ENCODE results near the gene SV2B. TPM values are rescaled to one million over a fixed set of nuclear protein-coding genes. Genes with fewer than 3 reads are reported as not detected.

Gene SV2B
- total RNA-seq, 1 donor from 2014 or later = not detected

- no peak overlapping the region for H3K4me2 ChIP-seq (ENCODE audit: low read length)
- peaks cover 12% of the 10 kb centered on the region for H3K27me3 Mint-ChIP-seq (ENCODE audit: low read depth, unreplicated experiment)
- H3K9me3 ChIP-seq (ENCODE audit: insufficient read depth, low read depth, low read length) = no peaks in the 10 kb centered on the region
These were observed 155.7 kb downstream of the SV2B start for GRCh38 chr15:91255670-91256192.

GRCh38 chr15:91257746-91258414 is 157.8 kb downstream of the SV2B start:
- H3K9ac ChIP-seq (ENCODE audit: low read length) = no peak overlapping the region
- TF ChIP-seq EZH2 (IDR thresholded peaks at IDR 0.05; ENCODE audit: insufficient read depth, low read length) = no peak
- TF ChIP-seq, protein P1, sequence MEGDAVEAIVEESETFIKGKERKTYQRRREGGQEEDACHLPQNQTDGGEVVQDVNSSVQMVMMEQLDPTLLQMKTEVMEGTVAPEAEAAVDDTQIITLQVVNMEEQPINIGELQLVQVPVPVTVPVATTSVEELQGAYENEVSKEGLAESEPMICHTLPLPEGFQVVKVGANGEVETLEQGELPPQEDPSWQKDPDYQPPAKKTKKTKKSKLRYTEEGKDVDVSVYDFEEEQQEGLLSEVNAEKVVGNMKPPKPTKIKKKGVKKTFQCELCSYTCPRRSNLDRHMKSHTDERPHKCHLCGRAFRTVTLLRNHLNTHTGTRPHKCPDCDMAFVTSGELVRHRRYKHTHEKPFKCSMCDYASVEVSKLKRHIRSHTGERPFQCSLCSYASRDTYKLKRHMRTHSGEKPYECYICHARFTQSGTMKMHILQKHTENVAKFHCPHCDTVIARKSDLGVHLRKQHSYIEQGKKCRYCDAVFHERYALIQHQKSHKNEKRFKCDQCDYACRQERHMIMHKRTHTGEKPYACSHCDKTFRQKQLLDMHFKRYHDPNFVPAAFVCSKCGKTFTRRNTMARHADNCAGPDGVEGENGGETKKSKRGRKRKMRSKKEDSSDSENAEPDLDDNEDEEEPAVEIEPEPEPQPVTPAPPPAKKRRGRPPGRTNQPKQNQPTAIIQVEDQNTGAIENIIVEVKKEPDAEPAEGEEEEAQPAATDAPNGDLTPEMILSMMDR (IDR thresholded peaks at IDR 0.05; ENCODE audit: insufficient read depth, low read depth, low read length) = no peak
- H3K27ac Mint-ChIP-seq (ENCODE audit: unreplicated experiment) = peak overlapping the region; percentile 14
- peaks cover 2% of the 10 kb centered on the region for H3K27me3 ChIP-seq (ENCODE audit: insufficient read depth, low read length)
- no peak for DNase-seq (ENCODE audit: low read depth)
- no peak for FAIRE-seq
- no peaks in the 10 kb centered on the region for H3K79me2 ChIP-seq (ENCODE audit: insufficient read depth, low read length)
- H3K36me3 Mint-ChIP-seq (ENCODE audit: low read depth, unreplicated experiment) = no peaks in the 10 kb centered on the region
- H4K20me1 ChIP-seq (ENCODE audit: insufficient read depth, low read length) = no peaks in the 10 kb centered on the region
- H3K4me3 ChIP-seq (ENCODE audit: insufficient read depth, low read depth, low read length) = no peak overlapping the region
- no peak overlapping the region for H3K27ac ChIP-seq (ENCODE audit: low read depth, low read length)
- no peak overlapping the region for H3K4me3 Mint-ChIP-seq (ENCODE audit: unreplicated experiment)
- H2AFZ ChIP-seq (ENCODE audit: low read depth, low read length) = no peak overlapping the region
- H3K4me1 Mint-ChIP-seq (ENCODE audit: low read depth, unreplicated experiment) = peaks cover 12% of the 10 kb centered on the region
- H3K36me3 ChIP-seq (ENCODE audit: insufficient read depth, low read length) = no peaks in the 10 kb centered on the region
- H3K4me2 ChIP-seq (ENCODE audit: low read length) = no peak overlapping the region
- no peaks in the 10 kb centered on the region for H3K9me3 ChIP-seq (ENCODE audit: insufficient read depth, low read depth, low read length)
- H3K9me3 Mint-ChIP-seq (ENCODE audit: unreplicated experiment) = no peaks in the 10 kb centered on the region
- H3K4me1 ChIP-seq (ENCODE audit: insufficient read depth, low read length) = no peaks in the 10 kb centered on the region
- H3K27me3 Mint-ChIP-seq (ENCODE audit: low read depth, unreplicated experiment) = peaks cover 6% of the 10 kb centered on the region

More at GRCh38 chr15:91255670-91256192, 155.7 kb downstream of the SV2B start:
- Histone ChIP-seq H3K9ac (ENCODE audit: low read length) (no peak overlapping the region), H3K27me3 (ENCODE audit: insufficient read depth, low read length) (no peaks in the 10 kb centered on the region), H4K20me1 (ENCODE audit: insufficient read depth, low read length) (no peaks in the 10 kb centered on the region), H3K36me3 (ENCODE audit: insufficient read depth, low read length) (no peaks in the 10 kb centered on the region), H3K27ac (ENCODE audit: low read depth, low read length) (no peak overlapping the region), H3K4me3 (ENCODE audit: insufficient read depth, low read depth, low read length) (no peak overlapping the region), H3K79me2 (ENCODE audit: insufficient read depth, low read length) (no peaks in the 10 kb centered on the region), H2AFZ (ENCODE audit: low read depth, low read length) (no peak overlapping the region), H3K4me1 (ENCODE audit: insufficient read depth, low read length) (no peaks in the 10 kb centered on the region)
- TF ChIP-seq, protein P1 (IDR thresholded peaks at IDR 0.05; ENCODE audit: insufficient read depth, low read depth, low read length) = no peak
- TF ChIP-seq EZH2 (IDR thresholded peaks at IDR 0.05; ENCODE audit: insufficient read depth, low read length) = no peak
- H3K4me3 Mint-ChIP-seq (ENCODE audit: unreplicated experiment) = no peak overlapping the region
- no peak for FAIRE-seq
- DNase-seq (ENCODE audit: low read depth) = no peak
- no peaks in the 10 kb centered on the region for H3K9me3 Mint-ChIP-seq (ENCODE audit: unreplicated experiment)
- peaks cover 12% of the 10 kb centered on the region for H3K4me1 Mint-ChIP-seq (ENCODE audit: low read depth, unreplicated experiment)
- H3K27ac Mint-ChIP-seq (ENCODE audit: unreplicated experiment) = no peak overlapping the region
- H3K36me3 Mint-ChIP-seq (ENCODE audit: low read depth, unreplicated experiment) = no peaks in the 10 kb centered on the region

DNA sequence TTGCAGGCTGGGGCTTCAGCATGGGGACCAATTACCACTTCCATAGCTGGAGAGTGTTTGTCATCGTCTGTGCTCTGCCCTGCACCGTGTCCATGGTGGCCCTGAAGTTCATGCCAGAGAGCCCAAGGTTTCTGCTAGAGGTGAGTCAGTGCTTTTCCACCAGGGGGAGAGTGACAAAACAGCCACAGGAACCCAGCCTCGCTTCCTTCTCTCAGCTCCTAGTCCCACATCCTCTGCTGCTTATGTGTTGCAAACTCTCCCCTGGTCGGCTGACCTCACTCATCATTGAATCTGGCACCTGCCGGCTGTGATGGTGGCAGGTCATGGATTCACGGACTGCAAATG is 158.3 kb downstream of the SV2B start:
- Mint-ChIP-seq H3K4me3 (ENCODE audit: unreplicated experiment) (no peak overlapping the region), H3K9me3 (ENCODE audit: unreplicated experiment) (no peaks in the 10 kb centered on the region), H3K4me1 (ENCODE audit: low read depth, unreplicated experiment) (peaks cover 12% of the 10 kb centered on the region), H3K36me3 (ENCODE audit: low read depth, unreplicated experiment) (no peaks in the 10 kb centered on the region), H3K27ac (ENCODE audit: unreplicated experiment) (no peak overlapping the region), H3K27me3 (ENCODE audit: low read depth, unreplicated experiment) (peaks cover 5% of the 10 kb centered on the region)
- Histone ChIP-seq H3K4me1 (ENCODE audit: insufficient read depth, low read length) (no peaks in the 10 kb centered on the region), H3K79me2 (ENCODE audit: insufficient read depth, low read length) (no peaks in the 10 kb centered on the region), H4K20me1 (ENCODE audit: insufficient read depth, low read length) (no peaks in the 10 kb centered on the region), H3K9me3 (ENCODE audit: insufficient read depth, low read depth, low read length) (no peaks in the 10 kb centered on the region), H3K36me3 (ENCODE audit: insufficient read depth, low read length) (no peaks in the 10 kb centered on the region), H3K4me3 (ENCODE audit: insufficient read depth, low read depth, low read length) (no peak overlapping the region), H3K27ac (ENCODE audit: low read depth, low read length) (no peak overlapping the region), H3K9ac (ENCODE audit: low read length) (no peak overlapping the region), H3K27me3 (ENCODE audit: insufficient read depth, low read length) (peaks cover 2% of the 10 kb centered on the region), H3K4me2 (ENCODE audit: low read length) (no peak overlapping the region), H2AFZ (ENCODE audit: low read depth, low read length) (no peak overlapping the region)
- DNase-seq (ENCODE audit: low read depth) (no peak), FAIRE-seq (no peak)
- TF ChIP-seq, protein P1 (IDR thresholded peaks at IDR 0.05; ENCODE audit: insufficient read depth, low read depth, low read length) = no peak
- no peak for TF ChIP-seq EZH2 (IDR thresholded peaks at IDR 0.05; ENCODE audit: insufficient read depth, low read length)

All from astrocyte (in vitro differentiated cells and primary cell).